ENCODE data around the gene FBXO7. TPM values are rescaled to one million over a fixed set of nuclear protein-coding genes. Genes with fewer than 3 reads are reported as not detected.

Gene FBXO7
- total RNA-seq, 6 donors from 2014 or later = 69.9 to 115 (median 85.4) TPM

- Histone ChIP-seq H3K27ac (no peak overlapping the region), H3K36me3 (peaks cover 40 to 98% (median 60%) of the 10 kb centered on the region in 4 donors), H3K9me3 (no peaks in the 10 kb centered on the region), H3K4me3 (no peak overlapping the region), H3K4me1 (no peaks in the 10 kb centered on the region), H3K27me3 (no peaks in the 10 kb centered on the region)
- DNase-seq = no peak
- TF ChIP-seq POLR2AphosphoS5 (IDR thresholded peaks at IDR 0.05) = no peak
- TF ChIP-seq POLR2A (IDR thresholded peaks at IDR 0.05) = no peak
- no peak for TF ChIP-seq EP300 (IDR thresholded peaks at IDR 0.05)
- TF ChIP-seq, protein P1, sequence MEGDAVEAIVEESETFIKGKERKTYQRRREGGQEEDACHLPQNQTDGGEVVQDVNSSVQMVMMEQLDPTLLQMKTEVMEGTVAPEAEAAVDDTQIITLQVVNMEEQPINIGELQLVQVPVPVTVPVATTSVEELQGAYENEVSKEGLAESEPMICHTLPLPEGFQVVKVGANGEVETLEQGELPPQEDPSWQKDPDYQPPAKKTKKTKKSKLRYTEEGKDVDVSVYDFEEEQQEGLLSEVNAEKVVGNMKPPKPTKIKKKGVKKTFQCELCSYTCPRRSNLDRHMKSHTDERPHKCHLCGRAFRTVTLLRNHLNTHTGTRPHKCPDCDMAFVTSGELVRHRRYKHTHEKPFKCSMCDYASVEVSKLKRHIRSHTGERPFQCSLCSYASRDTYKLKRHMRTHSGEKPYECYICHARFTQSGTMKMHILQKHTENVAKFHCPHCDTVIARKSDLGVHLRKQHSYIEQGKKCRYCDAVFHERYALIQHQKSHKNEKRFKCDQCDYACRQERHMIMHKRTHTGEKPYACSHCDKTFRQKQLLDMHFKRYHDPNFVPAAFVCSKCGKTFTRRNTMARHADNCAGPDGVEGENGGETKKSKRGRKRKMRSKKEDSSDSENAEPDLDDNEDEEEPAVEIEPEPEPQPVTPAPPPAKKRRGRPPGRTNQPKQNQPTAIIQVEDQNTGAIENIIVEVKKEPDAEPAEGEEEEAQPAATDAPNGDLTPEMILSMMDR (IDR thresholded peaks at IDR 0.05) = no peak
- ATAC-seq (ENCODE audit: low FRiP score in 2 of 2) = no peak
- WGBS, 2 donors = 85 to 86% methylated on average over 4 of the region's 4 CpGs
Observed at GRCh38 chr22:32494971-32495370, 20.4 kb downstream of the FBXO7 start.

DNA sequence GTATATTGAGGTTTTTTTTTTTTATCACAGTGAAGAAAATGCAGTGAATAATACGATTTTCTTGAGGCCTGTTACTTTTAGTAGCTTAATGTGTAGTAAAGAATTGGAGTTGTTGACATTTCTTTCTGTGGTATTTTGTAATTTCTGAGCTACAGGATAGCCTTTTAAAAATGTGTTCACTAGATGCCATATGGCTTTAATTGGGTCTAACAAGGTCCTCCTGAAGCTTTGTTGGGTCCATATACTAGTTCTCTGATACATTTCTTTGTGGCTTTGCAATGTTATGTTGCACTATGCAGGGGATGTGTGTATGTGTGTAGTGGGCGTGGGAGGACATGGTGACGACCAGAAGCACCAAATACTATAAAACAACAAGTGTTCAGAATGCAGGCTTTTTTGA is 25.1 kb downstream of the FBXO7 start:
- ATAC-seq (ENCODE audit: low FRiP score in 2 of 2) (no peak), DNase-seq (no peak)
- H3K27ac ChIP-seq = no peak overlapping the region
- no peaks in the 10 kb centered on the region for H3K27me3 ChIP-seq
- H3K36me3 ChIP-seq = peaks cover 12 to 53% (median 33%) of the 10 kb centered on the region in 4 donors
- no peaks in the 10 kb centered on the region for H3K4me1 ChIP-seq
- no peak overlapping the region for H3K4me3 ChIP-seq
- 84 to 86% methylated on average over 3 of the region's 3 CpGs for WGBS, 2 donors
- no peak for TF ChIP-seq EP300 (IDR thresholded peaks at IDR 0.05)
- no peaks in the 10 kb centered on the region for H3K9me3 ChIP-seq

- ATAC-seq (ENCODE audit: low FRiP score in 2 of 2) (no peak), DNase-seq (no peak)
- H3K27ac ChIP-seq = no peak overlapping the region
Observed at GRCh38 chr22:32501836-32502752, 27.5 kb downstream of the FBXO7 start.

GRCh38 chr22:32509045-32509444 is 34.4 kb downstream of the FBXO7 start:
- DNase-seq = no peak
- Histone ChIP-seq H3K9me3 (no peaks in the 10 kb centered on the region), H3K27ac (no peak overlapping the region), H3K36me3 (peaks cover 0 to 9% (median 3%) of the 10 kb centered on the region in 4 donors), H3K4me3 (no peak overlapping the region), H3K27me3 (no peaks in the 10 kb centered on the region), H3K4me1 (no peaks in the 10 kb centered on the region)
- ATAC-seq (ENCODE audit: low FRiP score in 2 of 2) = no peak
- 94 to 97% methylated on average over 7 of the region's 7 CpGs for WGBS, 2 donors
- no peak for TF ChIP-seq POLR2A (IDR thresholded peaks at IDR 0.05)
- no peak for TF ChIP-seq EP300 (IDR thresholded peaks at IDR 0.05)
- TF ChIP-seq, protein P1 (IDR thresholded peaks at IDR 0.05) = no peak
- no peak for TF ChIP-seq POLR2AphosphoS5 (IDR thresholded peaks at IDR 0.05)

More at GRCh38 chr22:32501836-32502752, 27.5 kb downstream of the FBXO7 start:
- WGBS, 2 donors = 66 to 71% methylated on average over 7 to 9 of the region's 9 CpGs
- Histone ChIP-seq H3K9me3 (no peaks in the 10 kb centered on the region), H3K27me3 (no peaks in the 10 kb centered on the region), H3K4me3 (no peak overlapping the region), H3K36me3 (peaks cover 8 to 29% (median 15%) of the 10 kb centered on the region in 4 donors), H3K4me1 (no peaks in the 10 kb centered on the region)
- TF ChIP-seq EP300 (IDR thresholded peaks at IDR 0.05) (no peak), POLR2A (IDR thresholded peaks at IDR 0.05) (no peak), POLR2AphosphoS5 (IDR thresholded peaks at IDR 0.05) (no peak)
- TF ChIP-seq, protein P1 (IDR thresholded peaks at IDR 0.05) = no peak

- Histone ChIP-seq H3K4me1 (no peaks in the 10 kb centered on the region), H3K27ac (no peak overlapping the region), H3K4me3 (no peak overlapping the region), H3K9me3 (no peaks in the 10 kb centered on the region), H3K36me3 (peaks cover 0 to 9% (median 3%) of the 10 kb centered on the region in 4 donors), H3K27me3 (no peaks in the 10 kb centered on the region)
- ATAC-seq (ENCODE audit: low FRiP score in 2 of 2) (no peak), DNase-seq (no peak)
- WGBS, 2 donors = 85 to 97% methylated on average over 3 of the region's 3 CpGs
- TF ChIP-seq EP300 (IDR thresholded peaks at IDR 0.05) (no peak), POLR2A (IDR thresholded peaks at IDR 0.05) (no peak), POLR2AphosphoS5 (IDR thresholded peaks at IDR 0.05) (no peak)
- TF ChIP-seq, protein P1 (IDR thresholded peaks at IDR 0.05) = no peak
Observed at GRCh38 chr22:32511274-32511673, 36.7 kb downstream of the FBXO7 start.

Measured in upper lobe of left lung (tissue), 6 donors.